ENCODE measurements around the gene PARPBP. TPM values are rescaled to one million over a fixed set of nuclear protein-coding genes. Genes with fewer than 3 reads are reported as not detected.
"Not testable (repeated sequence)": the region's sequence is repeated elsewhere in the genome, so short reads cannot be mapped to it uniquely, and the experiment has no call there.

Gene PARPBP
- total RNA-seq, 1 experiment from 2014 or later = 28.2 TPM

DNA sequence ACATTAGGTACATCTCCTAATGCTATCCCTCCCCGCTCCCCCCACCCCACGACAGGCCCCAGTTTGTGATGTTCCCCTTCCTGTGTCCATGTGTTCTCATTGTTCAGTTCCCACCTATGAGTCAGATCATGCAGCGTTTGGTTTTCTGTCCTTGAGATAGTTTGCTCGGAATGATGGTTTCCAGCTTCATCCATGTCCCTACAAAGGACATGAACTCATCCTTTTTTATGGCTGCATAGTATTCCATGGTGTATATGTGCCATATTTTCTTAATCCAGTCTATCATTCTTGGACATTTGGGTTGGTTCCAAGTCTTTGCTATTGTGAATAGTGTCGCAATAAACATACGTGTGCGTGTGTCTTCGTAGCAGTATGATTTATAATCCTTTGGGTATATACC, 17.6 kb downstream of the PARPBP start:
- H3K4me3 ChIP-seq (ENCODE audit: low read depth, low read length); H3K27me3 ChIP-seq (replicated peaks; ENCODE audit: control insufficient read depth, insufficient read depth, low read length); H3K4me3 Mint-ChIP-seq (ENCODE audit: unreplicated experiment); intact Hi-C loops (cut with micrococcal nuclease; ENCODE audit: unreplicated experiment); CTCF ChIA-PET; POLR2A ChIA-PET; H3K4me1 ChIP-seq; H3K36me3 ChIP-seq (ENCODE audit: control insufficient read depth, insufficient read depth, low read length); H3K9me3 Mint-ChIP-seq (ENCODE audit: unreplicated experiment); H3K27me3 Mint-ChIP-seq (ENCODE audit: insufficient read depth, unreplicated experiment); H3K4me1 Mint-ChIP-seq (ENCODE audit: low read depth, unreplicated experiment); H3K9me3 ChIP-seq; DNase-seq; H3K36me3 Mint-ChIP-seq (ENCODE audit: insufficient read depth, unreplicated experiment); H3K27ac Mint-ChIP-seq (ENCODE audit: unreplicated experiment); BruUV-seq (replicated peaks): not testable (repeated sequence)

GRCh38 chr12:102142866-102143373, 22.9 kb downstream of the PARPBP start:
- intact Hi-C loops (cut with micrococcal nuclease; ENCODE audit: unreplicated experiment); H3K4me1 ChIP-seq; H3K4me3 Mint-ChIP-seq (ENCODE audit: unreplicated experiment); H3K27me3 Mint-ChIP-seq (ENCODE audit: insufficient read depth, unreplicated experiment); H3K36me3 ChIP-seq (ENCODE audit: control insufficient read depth, insufficient read depth, low read length); H3K27ac Mint-ChIP-seq (ENCODE audit: unreplicated experiment); POLR2A ChIA-PET; H3K4me3 ChIP-seq (ENCODE audit: low read depth, low read length); H3K9me3 ChIP-seq; CTCF ChIA-PET; BruUV-seq (replicated peaks); H3K27me3 ChIP-seq (replicated peaks; ENCODE audit: control insufficient read depth, insufficient read depth, low read length); H3K36me3 Mint-ChIP-seq (ENCODE audit: insufficient read depth, unreplicated experiment); DNase-seq; H3K9me3 Mint-ChIP-seq (ENCODE audit: unreplicated experiment); H3K4me1 Mint-ChIP-seq (ENCODE audit: low read depth, unreplicated experiment): not testable (repeated sequence)

DNA sequence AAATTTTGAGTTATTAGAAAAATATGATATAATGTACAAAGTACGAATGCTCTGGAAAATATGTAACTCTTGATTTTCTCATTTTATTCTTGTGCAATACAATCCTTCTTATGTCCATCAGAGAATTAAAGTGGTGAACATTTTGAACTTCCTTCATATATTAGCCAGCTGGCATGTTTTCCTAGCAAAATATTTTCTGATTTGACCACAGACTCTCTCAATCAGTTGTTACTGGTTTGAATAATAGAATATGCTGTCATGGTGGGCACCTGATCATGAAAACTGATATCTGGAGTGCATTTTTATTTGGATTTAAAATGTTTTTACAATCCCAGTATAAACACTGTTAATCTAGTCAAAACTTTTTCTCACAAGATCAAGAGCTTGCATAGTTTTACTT, 24.2 kb downstream of the PARPBP start:
- no peaks in the 10 kb centered on the region for H3K4me1 Mint-ChIP-seq (ENCODE audit: low read depth, unreplicated experiment)
- CTCF ChIA-PET = no interaction called here
- BruUV-seq (replicated peaks) = no TSS peak

GRCh38 chr12:102147062-102147587, 27.1 kb downstream of the PARPBP start:
- CTCF ChIA-PET; H3K27me3 ChIP-seq (replicated peaks; ENCODE audit: control insufficient read depth, insufficient read depth, low read length); H3K27ac Mint-ChIP-seq (ENCODE audit: unreplicated experiment); H3K4me3 Mint-ChIP-seq (ENCODE audit: unreplicated experiment); H3K4me1 Mint-ChIP-seq (ENCODE audit: low read depth, unreplicated experiment); H3K4me1 ChIP-seq; H3K36me3 ChIP-seq (ENCODE audit: control insufficient read depth, insufficient read depth, low read length); intact Hi-C loops (cut with micrococcal nuclease; ENCODE audit: unreplicated experiment); BruUV-seq (replicated peaks); DNase-seq; POLR2A ChIA-PET; H3K27me3 Mint-ChIP-seq (ENCODE audit: insufficient read depth, unreplicated experiment); H3K9me3 ChIP-seq; H3K36me3 Mint-ChIP-seq (ENCODE audit: insufficient read depth, unreplicated experiment); H3K4me3 ChIP-seq (ENCODE audit: low read depth, low read length); H3K9me3 Mint-ChIP-seq (ENCODE audit: unreplicated experiment): not testable (repeated sequence)

More for the DNA sequence above, 24.2 kb downstream of the PARPBP start:
- TF ChIP-seq CTCF (IDR thresholded peaks at IDR 0.05; ENCODE audit: insufficient read depth in 1 of 2, low read depth in 1 of 2, low read length in 1 of 2, severe bottlenecking in 1 of 2, unreplicated experiment in 1 of 2) = no peak
- Mint-ChIP-seq H3K27me3 (ENCODE audit: insufficient read depth, unreplicated experiment) (no peaks in the 10 kb centered on the region), H3K36me3 (ENCODE audit: insufficient read depth, unreplicated experiment) (peaks cover 6% of the 10 kb centered on the region), H3K27ac (ENCODE audit: unreplicated experiment) (no peak overlapping the region), H3K9me3 (ENCODE audit: unreplicated experiment) (no peaks in the 10 kb centered on the region), H3K4me3 (ENCODE audit: unreplicated experiment) (no peak overlapping the region)
- DNase-seq = no peak
- Histone ChIP-seq H3K9me3 (no peaks in the 10 kb centered on the region), H3K36me3 (ENCODE audit: control insufficient read depth, insufficient read depth, low read length) (no peaks in the 10 kb centered on the region), H3K4me1 (no peaks in the 10 kb centered on the region), H3K27me3 (replicated peaks; ENCODE audit: control insufficient read depth, insufficient read depth, low read length) (no peaks in the 10 kb centered on the region), H3K4me3 (ENCODE audit: low read depth, low read length) (no peak overlapping the region)
- intact Hi-C loops (cut with micrococcal nuclease; ENCODE audit: unreplicated experiment) = no loop called here
- POLR2A ChIA-PET = no interaction called here

DNA sequence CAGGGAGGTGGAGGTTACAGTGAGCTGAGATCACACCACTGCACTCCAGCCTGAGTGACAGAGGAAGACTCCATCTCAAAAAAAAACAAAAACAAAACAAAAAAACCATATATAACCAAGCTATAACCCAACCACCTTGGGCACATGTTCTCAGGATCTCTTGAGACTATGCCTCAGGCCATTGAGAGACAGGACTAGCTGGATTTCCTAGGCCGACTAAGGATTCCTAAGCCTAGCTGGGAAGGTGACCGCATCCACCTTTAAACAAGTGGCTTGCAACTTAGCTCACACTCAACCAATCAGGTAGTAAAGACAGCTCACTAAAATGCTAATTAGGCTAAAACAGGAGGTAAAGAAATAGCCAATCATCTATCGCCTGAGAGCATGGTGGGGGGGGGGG, 35.2 kb downstream of the PARPBP start:
- H3K4me3 ChIP-seq (ENCODE audit: low read depth, low read length); BruUV-seq (replicated peaks); POLR2A ChIA-PET; DNase-seq; CTCF ChIA-PET; H3K9me3 ChIP-seq; H3K27me3 Mint-ChIP-seq (ENCODE audit: insufficient read depth, unreplicated experiment); H3K36me3 ChIP-seq (ENCODE audit: control insufficient read depth, insufficient read depth, low read length); H3K27ac Mint-ChIP-seq (ENCODE audit: unreplicated experiment); H3K4me3 Mint-ChIP-seq (ENCODE audit: unreplicated experiment); H3K4me1 ChIP-seq; H3K36me3 Mint-ChIP-seq (ENCODE audit: insufficient read depth, unreplicated experiment); H3K9me3 Mint-ChIP-seq (ENCODE audit: unreplicated experiment); intact Hi-C loops (cut with micrococcal nuclease; ENCODE audit: unreplicated experiment); H3K27me3 ChIP-seq (replicated peaks; ENCODE audit: control insufficient read depth, insufficient read depth, low read length); H3K4me1 Mint-ChIP-seq (ENCODE audit: low read depth, unreplicated experiment): not testable (repeated sequence)
